Mesothelial cell of epicardium (in vitro differentiated cells): ENCODE data around the gene NELFB. TPM values are rescaled to one million over a fixed set of nuclear protein-coding genes. Genes with fewer than 3 reads are reported as not detected.
"Not testable (repeated sequence)": the region's sequence is repeated elsewhere in the genome, so short reads cannot be mapped to it uniquely, and the experiment has no call there.

ENCODE experiments used
- DNase-seq, 2 experiments: peaks; one replicate each; pipeline ENCODE4 v3.0.0; 2021; ENCODE audit warnings: low spot score in 2 of 2; ENCODE audit not compliant: unreplicated experiment in 2 of 2
- H3K27ac Mint-ChIP-seq: 2 replicates; pipeline ENCODE4 v1.8.0; 2021; ENCODE audit warnings: mixed read lengths
- H3K27me3 Mint-ChIP-seq: 2 replicates; pipeline ENCODE4 v1.8.0; 2021; ENCODE audit warnings: low read depth, mixed read lengths
- H3K36me3 Mint-ChIP-seq: 2 replicates; pipeline ENCODE4 v1.8.0; 2021; ENCODE audit warnings: mixed read lengths
- H3K4me1 Mint-ChIP-seq: 2 replicates; pipeline ENCODE4 v1.8.0; 2021; ENCODE audit warnings: mixed read lengths
- H3K4me3 Mint-ChIP-seq: 2 replicates; pipeline ENCODE4 v1.8.0; 2021; ENCODE audit warnings: mild to moderate bottlenecking, moderate library complexity, mixed read lengths
- H3K9me3 Mint-ChIP-seq: 2 replicates; pipeline ENCODE4 v1.8.0; 2021; ENCODE audit warnings: mixed read lengths
- total RNA-seq: library from RNA; stranded (reverse); gene quantifications from 3 replicates; pipeline ENCODE4 v1.2.1, GENCODE V29; 2021
- TF ChIP-seq, protein P1 (sequence below): fragments of 200-600 bp; sonication (generic); IDR thresholded peaks from one replicate; pipeline ENCODE4 v1.5.0; 2021; ENCODE audit warnings: antibody characterized with exemption; ENCODE audit not compliant: unreplicated experiment

NELFB gene
- total RNA-seq, 1 donor from 2014 or later = 53.3 TPM

DNA sequence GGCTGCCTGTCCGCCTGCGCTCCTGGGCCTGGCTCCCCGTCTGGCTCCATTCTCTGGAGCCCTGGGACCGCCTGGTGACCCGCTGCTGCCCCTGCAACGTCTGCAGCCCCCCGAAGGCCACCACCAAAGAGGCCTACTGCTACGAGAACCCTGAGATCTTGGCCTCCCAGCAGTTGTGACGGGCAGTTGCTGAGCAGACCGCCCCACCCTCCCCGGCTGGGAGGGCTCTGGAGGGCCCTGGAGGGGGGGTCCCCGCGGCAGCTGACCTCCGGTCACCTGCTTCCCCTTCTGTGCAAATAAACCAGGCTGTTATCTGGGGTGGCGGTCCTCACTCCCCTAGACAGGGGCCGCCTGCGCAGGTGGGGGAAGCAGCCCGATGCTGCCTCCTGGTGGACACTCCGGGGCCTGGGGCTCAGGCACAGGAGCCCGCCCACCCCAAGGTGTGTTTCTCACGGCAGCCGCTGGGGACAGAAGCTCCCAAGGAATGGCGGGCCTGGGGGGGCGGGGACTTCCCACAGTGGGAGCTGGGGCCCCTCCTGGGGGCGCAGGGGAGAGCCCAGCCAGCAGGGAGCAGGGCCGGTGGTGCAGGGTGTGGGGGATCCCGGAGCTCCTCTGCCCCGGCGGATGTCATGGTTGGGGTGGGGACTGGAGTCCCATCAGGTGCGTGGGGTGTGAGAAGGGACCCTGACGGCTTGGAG lies 18.7 kb upstream of the NELFB start:
- TF ChIP-seq, protein P1, sequence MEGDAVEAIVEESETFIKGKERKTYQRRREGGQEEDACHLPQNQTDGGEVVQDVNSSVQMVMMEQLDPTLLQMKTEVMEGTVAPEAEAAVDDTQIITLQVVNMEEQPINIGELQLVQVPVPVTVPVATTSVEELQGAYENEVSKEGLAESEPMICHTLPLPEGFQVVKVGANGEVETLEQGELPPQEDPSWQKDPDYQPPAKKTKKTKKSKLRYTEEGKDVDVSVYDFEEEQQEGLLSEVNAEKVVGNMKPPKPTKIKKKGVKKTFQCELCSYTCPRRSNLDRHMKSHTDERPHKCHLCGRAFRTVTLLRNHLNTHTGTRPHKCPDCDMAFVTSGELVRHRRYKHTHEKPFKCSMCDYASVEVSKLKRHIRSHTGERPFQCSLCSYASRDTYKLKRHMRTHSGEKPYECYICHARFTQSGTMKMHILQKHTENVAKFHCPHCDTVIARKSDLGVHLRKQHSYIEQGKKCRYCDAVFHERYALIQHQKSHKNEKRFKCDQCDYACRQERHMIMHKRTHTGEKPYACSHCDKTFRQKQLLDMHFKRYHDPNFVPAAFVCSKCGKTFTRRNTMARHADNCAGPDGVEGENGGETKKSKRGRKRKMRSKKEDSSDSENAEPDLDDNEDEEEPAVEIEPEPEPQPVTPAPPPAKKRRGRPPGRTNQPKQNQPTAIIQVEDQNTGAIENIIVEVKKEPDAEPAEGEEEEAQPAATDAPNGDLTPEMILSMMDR = peak; percentile 98
- no peaks in the 10 kb centered on the region for H3K36me3 Mint-ChIP-seq
- peak overlapping the region; percentile 8 for H3K4me3 Mint-ChIP-seq
- no peak overlapping the region for H3K27ac Mint-ChIP-seq
- no peaks in the 10 kb centered on the region for H3K27me3 Mint-ChIP-seq
- peaks cover 17% of the 10 kb centered on the region for H3K4me1 Mint-ChIP-seq
- no peaks in the 10 kb centered on the region for H3K9me3 Mint-ChIP-seq
- DNase-seq = peak; percentile 85 to 95

DNA sequence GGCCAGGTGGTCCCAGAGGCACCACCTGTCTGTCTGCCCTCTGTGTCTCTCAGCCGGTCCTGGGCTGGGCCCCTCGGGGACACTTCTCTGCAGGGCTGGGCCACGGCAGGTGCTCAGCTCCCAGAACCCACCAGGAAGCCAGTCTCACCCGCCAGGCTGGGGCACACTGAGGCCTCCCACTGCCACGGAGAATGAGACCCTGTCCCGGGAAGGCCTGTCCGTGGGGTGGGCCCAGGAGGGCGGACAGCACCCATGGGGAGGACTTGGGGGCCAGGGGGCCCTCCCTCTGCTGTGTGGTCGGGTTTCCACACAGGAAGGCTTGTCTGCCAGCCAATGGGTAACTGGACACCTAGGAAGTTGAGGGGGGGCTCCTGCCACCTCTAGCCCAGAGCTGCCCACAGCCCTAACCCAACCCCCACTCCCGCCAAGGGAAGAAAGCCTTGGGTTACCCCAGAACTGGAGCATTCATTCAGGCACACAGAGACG lies 18.1 kb upstream of the NELFB start:
- Mint-ChIP-seq H3K4me3 (peak overlapping the region; percentile 8), H3K27me3 (no peaks in the 10 kb centered on the region), H3K36me3 (no peaks in the 10 kb centered on the region), H3K4me1 (peaks cover 17% of the 10 kb centered on the region), H3K9me3 (no peaks in the 10 kb centered on the region), H3K27ac (no peak overlapping the region)
- DNase-seq = no peak
- TF ChIP-seq, protein P1 = no peak

DNA sequence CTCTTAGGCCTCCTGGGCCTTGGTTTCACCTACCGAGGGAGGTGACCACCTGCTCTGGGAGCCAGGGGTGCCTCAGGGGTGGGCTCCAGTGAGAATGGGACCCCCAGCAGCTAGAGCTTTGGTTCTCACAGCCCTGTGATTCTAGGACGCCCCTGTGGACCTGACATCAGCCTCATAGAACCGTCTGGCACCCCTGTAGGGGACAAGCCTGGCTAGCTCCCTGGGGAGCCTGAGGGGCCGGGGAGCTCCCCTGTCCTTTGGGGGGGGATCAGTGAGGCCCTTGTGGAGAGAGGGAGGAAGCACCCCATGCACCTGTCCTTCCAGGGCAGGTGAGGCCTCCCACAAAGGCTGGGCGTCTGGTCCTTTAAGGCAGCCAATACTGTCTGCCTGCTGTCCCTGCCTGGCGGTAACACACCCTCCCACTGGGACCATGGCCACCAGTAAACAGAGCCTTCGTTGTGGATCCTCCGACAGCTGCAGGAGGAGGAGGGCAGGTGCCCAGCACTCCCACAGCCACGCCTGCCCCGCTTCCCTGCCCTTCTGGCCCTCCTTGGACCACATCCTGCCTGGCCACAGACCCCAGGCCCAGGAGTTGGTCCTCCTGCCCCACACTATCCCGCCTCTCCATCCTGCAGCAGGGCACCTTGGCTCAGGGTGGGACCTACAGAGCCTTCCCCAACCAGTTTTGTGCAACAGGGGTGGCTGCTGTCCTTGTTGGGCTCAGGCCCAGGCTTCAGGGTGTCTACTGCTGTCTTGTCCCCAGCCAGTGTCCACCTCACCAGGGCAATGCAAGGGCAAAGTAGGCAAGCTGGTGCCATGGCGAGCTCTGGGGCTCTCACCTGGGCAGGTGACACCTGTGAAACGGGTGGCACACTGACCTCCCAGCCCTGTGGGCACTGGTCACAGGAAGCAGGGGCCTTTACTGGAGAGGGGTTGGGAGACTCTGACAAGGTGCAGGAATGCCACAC lies 17.1 kb upstream of the NELFB start:
- no peak overlapping the region for H3K4me3 Mint-ChIP-seq
- TF ChIP-seq, protein P1 = no peak
- H3K9me3 Mint-ChIP-seq = no peaks in the 10 kb centered on the region
- H3K4me1 Mint-ChIP-seq = peaks cover 27% of the 10 kb centered on the region
- DNase-seq = no peak
- H3K27ac Mint-ChIP-seq = no peak overlapping the region
- no peaks in the 10 kb centered on the region for H3K27me3 Mint-ChIP-seq
- peaks cover 8% of the 10 kb centered on the region for H3K36me3 Mint-ChIP-seq

DNA sequence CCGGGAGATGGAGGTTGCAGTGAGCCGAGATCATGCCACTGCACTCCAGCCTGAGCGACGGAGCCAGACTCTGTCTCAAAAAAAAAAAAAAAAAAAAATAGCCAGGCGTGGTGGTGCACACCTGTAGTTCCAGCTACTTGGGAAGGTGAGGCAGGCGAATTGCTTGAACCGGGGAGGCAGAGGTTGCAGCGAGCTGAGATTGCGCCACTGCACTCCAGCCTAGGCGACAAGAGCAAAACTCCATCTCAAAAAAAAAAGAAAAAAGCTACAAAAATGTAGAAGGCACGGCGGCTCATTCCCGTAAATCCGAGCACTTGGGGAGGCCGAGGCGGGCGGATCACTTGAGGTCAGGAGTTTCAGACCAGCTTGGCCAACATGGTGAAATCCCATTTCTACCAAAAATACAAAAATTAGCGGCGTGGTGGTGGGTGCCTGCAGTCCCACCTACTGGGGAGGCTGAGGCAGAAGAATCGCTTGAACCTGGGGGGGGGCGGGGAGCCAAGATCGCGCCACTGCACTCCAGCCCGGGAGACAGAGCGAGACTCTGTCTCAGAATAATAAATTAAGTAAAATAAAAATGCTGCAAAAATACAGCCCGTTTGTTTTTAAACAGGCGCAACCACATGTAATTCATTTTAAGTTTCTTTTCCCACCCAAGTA lies 15.5 kb upstream of the NELFB start:
- DNase-seq, H3K27me3 Mint-ChIP-seq, H3K9me3 Mint-ChIP-seq: not testable (repeated sequence)
- Mint-ChIP-seq H3K27ac (peak overlapping the region; percentile 84), H3K4me1 (peaks cover 27% of the 10 kb centered on the region), H3K4me3 (peak overlapping the region; percentile 65), H3K36me3 (peaks cover 12% of the 10 kb centered on the region)

DNA sequence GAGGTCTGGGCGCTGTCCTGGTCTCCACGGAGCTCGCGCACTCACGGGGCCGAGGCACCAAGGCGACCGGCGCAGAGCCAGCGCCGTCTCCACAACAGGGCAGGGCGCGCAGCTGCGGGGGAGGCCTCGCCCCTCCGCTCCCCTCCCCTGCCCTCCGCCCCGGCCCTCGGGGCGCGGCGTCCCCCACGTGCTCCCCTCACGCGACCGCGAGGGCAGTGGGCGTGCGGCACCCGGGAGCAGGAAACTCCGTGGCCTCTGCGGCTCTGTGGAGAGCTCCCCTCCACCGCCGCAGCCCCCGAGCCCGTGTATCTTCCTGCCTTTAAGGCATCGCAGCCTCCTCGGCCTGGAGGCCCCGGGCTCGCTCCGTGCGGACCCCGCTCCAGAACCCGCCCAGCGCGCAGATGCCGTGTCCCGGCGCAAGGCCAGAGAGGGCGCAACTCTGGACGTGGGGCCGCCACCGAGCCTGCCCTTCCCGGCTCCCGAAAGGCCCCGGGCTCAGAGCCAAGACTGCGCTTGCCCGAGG lies 14.7 kb upstream of the NELFB start:
- peaks cover 12% of the 10 kb centered on the region for H3K36me3 Mint-ChIP-seq
- H3K27me3 Mint-ChIP-seq = no peaks in the 10 kb centered on the region
- H3K27ac Mint-ChIP-seq = peak overlapping the region; percentile 84
- DNase-seq = peak; percentile 50 to 72
- H3K4me1 Mint-ChIP-seq = peaks cover 26% of the 10 kb centered on the region
- peak overlapping the region; percentile 65 for H3K4me3 Mint-ChIP-seq
- TF ChIP-seq, protein P1 = no peak
- H3K9me3 Mint-ChIP-seq = no peaks in the 10 kb centered on the region
